OCI-LY1 (cell line): ENCODE results near the gene PDE6H.

Experiments
- H2AFZ ChIP-seq: fragments of 200-600 bp; sonication (generic), shearing (Covaris generic); 2 replicates; pipeline ENCODE4 v1.6.0; 2014; ENCODE audit warnings: antibody characterized with exemption, mild to moderate bottlenecking, low read length
- H3F3A ChIP-seq: fragments of 200-600 bp; sonication (generic), shearing (Covaris generic); 2 replicates; pipeline ENCODE4 v1.6.0; 2014; ENCODE audit warnings: mild to moderate bottlenecking, antibody characterized with exemption, low read length, moderate library complexity; ENCODE audit not compliant: insufficient read depth
- H3K27ac ChIP-seq: fragments of 200-600 bp; sonication (generic); 2 replicates; pipeline ENCODE4 v1.5.1; 2014; ENCODE audit warnings: low read length, mixed run types, mild to moderate bottlenecking, low read depth; ENCODE audit not compliant: poor library complexity, severe bottlenecking
- H3K27me3 ChIP-seq: fragments of 200-600 bp; sonication (generic); 2 replicates; pipeline ENCODE4 v1.6.0; 2014; ENCODE audit warnings: antibody characterized with exemption, mild to moderate bottlenecking, low read length, moderate library complexity; ENCODE audit not compliant: insufficient read depth
- H3K36me3 ChIP-seq: fragments of 200-600 bp; sonication (generic); 2 replicates; pipeline ENCODE4 v1.6.1; 2014; ENCODE audit warnings: mild to moderate bottlenecking, antibody characterized with exemption, low read length, moderate library complexity, mixed read lengths; ENCODE audit not compliant: insufficient read depth
- H3K4me1 ChIP-seq: fragments of 200-600 bp; sonication (generic); 2 replicates; pipeline ENCODE4 v1.5.1; 2014; ENCODE audit warnings: mild to moderate bottlenecking, low read length, moderate library complexity; ENCODE audit not compliant: insufficient read depth, severe bottlenecking
- H3K4me2 ChIP-seq: fragments of 200-600 bp; sonication (generic), shearing (Covaris generic); 2 replicates; pipeline ENCODE4 v1.6.1; 2014; ENCODE audit warnings: low read length
- H3K4me3 ChIP-seq: fragments of 200-600 bp; sonication (generic); 2 replicates; pipeline ENCODE4 v1.5.1; 2014; ENCODE audit warnings: low read length, low read depth, mild to moderate bottlenecking, mixed read lengths; ENCODE audit not compliant: poor library complexity, severe bottlenecking
- H3K79me2 ChIP-seq: fragments of 200-600 bp; shearing (Covaris generic); 2 replicates; pipeline ENCODE4 v1.6.1; 2016; ENCODE audit warnings: mixed run types, low read length, mixed read lengths; ENCODE audit not compliant: insufficient read depth
- H3K9ac ChIP-seq: fragments of 200-600 bp; sonication (generic), shearing (Covaris generic); 2 replicates; pipeline ENCODE4 v1.6.1; 2014; ENCODE audit warnings: mild to moderate bottlenecking, low read length, mixed read lengths
- H3K9me2 ChIP-seq: fragments of 200-600 bp; sonication (generic), shearing (Covaris generic); 2 replicates; pipeline ENCODE4 v1.6.1; 2014; ENCODE audit warnings: low read depth, mild to moderate bottlenecking, low read length, mixed read lengths
- H3K9me3 ChIP-seq: fragments of 200-600 bp; shearing (Covaris generic); 2 replicates; pipeline ENCODE4 v1.6.1; 2014; ENCODE audit warnings: low read length, mixed read lengths
- H4K20me1 ChIP-seq: fragments of 200-600 bp; sonication (generic), shearing (Covaris generic); 2 replicates; pipeline ENCODE4 v1.6.0; 2016; ENCODE audit warnings: mild to moderate bottlenecking, low read length; ENCODE audit not compliant: insufficient read depth
- CTCF ChIP-seq: fragments of 200-600 bp; sonication (generic), shearing (Covaris generic); IDR thresholded peaks from 2 replicates; pipeline ENCODE4 v1.5.1; 2017; ENCODE audit warnings: mild to moderate bottlenecking, antibody characterized with exemption, low read length, moderate library complexity, mixed read lengths
- EZH2 ChIP-seq: fragments of 200-600 bp; sonication (generic), shearing (Covaris generic); IDR thresholded peaks from 2 replicates; pipeline ENCODE4 v1.8.0; 2017; ENCODE audit warnings: borderline replicate concordance, mixed run types, mild to moderate bottlenecking, antibody characterized with exemption, low read length, moderate library complexity, mixed read lengths

Gene PDE6H

GRCh38 chr12:14942196-14942931, 30.5 kb upstream of the PDE6H start:
- Histone ChIP-seq H3K27ac (no peak overlapping the region), H3K4me3 (no peak overlapping the region), H3K9me2 (no peaks in the 10 kb centered on the region), H4K20me1 (no peaks in the 10 kb centered on the region), H3K9me3 (no peaks in the 10 kb centered on the region), H3K4me2 (no peak overlapping the region), H3K27me3 (no peaks in the 10 kb centered on the region), H3F3A (peaks cover 8% of the 10 kb centered on the region; the same call in 1 of the 2 replicates), H3K9ac (no peak overlapping the region), H3K4me1 (peaks cover 7% of the 10 kb centered on the region), H2AFZ (no peak overlapping the region), H3K79me2 (no peaks in the 10 kb centered on the region), H3K36me3 (peaks cover 75% of the 10 kb centered on the region)
- TF ChIP-seq EZH2 (no peak), CTCF (no peak)

- Histone ChIP-seq H3K9me2 (no peaks in the 10 kb centered on the region), H3K9me3 (no peaks in the 10 kb centered on the region), H3K27ac (no peak overlapping the region), H2AFZ (no peak overlapping the region), H3K4me1 (peaks cover 36% of the 10 kb centered on the region), H3F3A (0 out of 2 replicates have a peak, but pooled peaks cover 3% of the 10 kb centered on the region), H3K27me3 (no peaks in the 10 kb centered on the region), H3K4me2 (no peak overlapping the region), H3K9ac (no peak overlapping the region), H3K36me3 (peaks cover 98% of the 10 kb centered on the region), H3K79me2 (peaks cover 12% of the 10 kb centered on the region), H3K4me3 (no peak overlapping the region), H4K20me1 (no peaks in the 10 kb centered on the region)
- TF ChIP-seq CTCF (no peak), EZH2 (no peak)
Measured at GRCh38 chr12:14946162-14946561, 26.7 kb upstream of the PDE6H start.

DNA sequence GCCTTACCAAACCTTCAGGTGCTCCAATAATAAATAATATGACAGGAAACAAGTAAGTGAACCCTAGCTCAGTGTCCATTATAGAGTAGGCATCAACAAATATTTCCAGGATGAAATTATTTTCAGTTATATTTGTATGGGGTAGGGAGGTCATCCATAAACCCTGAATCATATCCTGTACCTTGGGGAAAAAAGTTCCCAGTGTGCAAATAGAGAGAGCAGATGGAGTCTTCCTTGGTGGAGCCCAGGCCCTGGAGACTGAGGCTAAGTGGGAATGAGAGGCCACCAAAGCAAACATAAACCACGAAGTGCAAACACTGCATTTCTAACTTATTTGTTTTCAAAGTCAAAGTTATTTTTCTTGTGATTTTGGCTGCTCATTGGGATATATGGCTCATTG, 26.0 kb upstream of the PDE6H start:
- Histone ChIP-seq H3K9ac (no peak overlapping the region), H2AFZ (no peak overlapping the region), H3K9me2 (no peaks in the 10 kb centered on the region), H3K4me3 (no peak overlapping the region), H3K4me2 (no peak overlapping the region), H3K9me3 (no peaks in the 10 kb centered on the region), H3K79me2 (peaks cover 19% of the 10 kb centered on the region), H3K27me3 (no peaks in the 10 kb centered on the region), H4K20me1 (0 out of 2 replicates have a peak, but pooled peaks cover 2% of the 10 kb centered on the region), H3F3A (0 out of 2 replicates have a peak, but pooled peaks cover 3% of the 10 kb centered on the region), H3K36me3 (peaks cover 97% of the 10 kb centered on the region), H3K27ac (no peak overlapping the region), H3K4me1 (peaks cover 43% of the 10 kb centered on the region)
- TF ChIP-seq EZH2 = no peak
- no peak for TF ChIP-seq CTCF
